Kidney (tissue), 14 donors: ENCODE data around the gene POR. TPM values are rescaled to one million over a fixed set of nuclear protein-coding genes. Genes with fewer than 3 reads are reported as not detected.

Experiments
- DNase-seq, 5 donors: peaks; one replicate each; pipeline ENCODE4 v3.0.0-alpha.2; 2013 to 2020
- FAIRE-seq: peaks from 2 replicates; lab custom pipeline; 2012; peaks lifted over from hg19 to GRCh38; lab: Jason Lieb, UNC
- H3K27ac ChIP-seq, 2 donors: one replicate each; pipeline ENCODE4 v1.7.0; 2013; ENCODE audit warnings: low read depth in 2 of 2, low read length in 2 of 2, inconsistent platforms in 1 of 2
- H3K27me3 ChIP-seq: one replicate; pipeline ENCODE4 v1.7.1; 2013; ENCODE audit warnings: low read length, inconsistent platforms; ENCODE audit not compliant: control insufficient read depth, insufficient read depth
- H3K36me3 ChIP-seq, 3 donors: one replicate each; pipeline versions ENCODE4 v1.7.0 to v1.7.1; 2013; ENCODE audit warnings: low read length in 3 of 3, control low read depth in 1 of 3, inconsistent platforms in 1 of 3; ENCODE audit not compliant: insufficient read depth in 3 of 3, control insufficient read depth in 2 of 3
- H3K4me1 ChIP-seq, 3 donors: one replicate each; pipeline versions ENCODE4 v1.7.0 to v1.7.1; 2013; ENCODE audit warnings: low read length in 3 of 3, inconsistent platforms in 1 of 3, low read depth in 1 of 3; ENCODE audit not compliant: control insufficient read depth in 2 of 3, insufficient read depth in 2 of 3
- H3K4me3 ChIP-seq, 3 donors: one replicate each; pipeline versions ENCODE4 v1.7.0 to v1.8.1; 2013; ENCODE audit warnings: low read length in 3 of 3, control low read depth in 1 of 3, inconsistent platforms in 1 of 3
- H3K9ac ChIP-seq, 3 donors: one replicate each; pipeline versions ENCODE4 v1.7.0 to v1.7.1; 2013; ENCODE audit warnings: low read length in 3 of 3, control low read depth in 1 of 3, inconsistent platforms in 1 of 3
- H3K9me3 ChIP-seq, 3 donors: one replicate each; pipeline versions ENCODE4 v1.7.0 to v1.7.1; 2013; ENCODE audit warnings: low read length in 3 of 3, control low read depth in 1 of 3, inconsistent platforms in 1 of 3; ENCODE audit not compliant: control insufficient read depth in 2 of 3, insufficient read depth in 1 of 3
- CTCF ChIP-seq: IDR thresholded peaks from 3 replicates; pipeline ENCODE4 v1.5.1; 2012; ENCODE audit warnings: mild to moderate bottlenecking, moderate library complexity, borderline replicate concordance; ENCODE audit not compliant: insufficient read depth; ENCODE audit errors: extremely low read depth
- intact Hi-C: fragments of 100-400 bp; cut with DNase I; formaldehyde crosslinking; loops from one replicate; pipeline ENCODE4 v1.11.1; 2022
- polyA plus RNA-seq: library from polyadenylated mRNA; stranded (reverse); fragments of 350-450 nt; fragmentation: Illumina TruSeq; extraction: RNeasy Lipid Tissue Mini Kit (QIAGEN cat#74804); gene quantifications from one replicate; pipeline ENCODE4 v1.2.3, GENCODE V29; 2014; ENCODE audit warnings: low read depth, low replicate concordance; ENCODE audit not compliant: insufficient read depth
- total RNA-seq: library from RNA; stranded (reverse); fragmentation: NEBNext Ultra II Directional; extraction: Animal tissue kit (Norgen Biotek cat#: 25700); gene quantifications from one replicate; pipeline ENCODE4 v1.2.1, GENCODE V29; 2021
- donor health status: control.
- donor health status: control.
- donor health status: control.
- donor health status: control.
- donor health status: control.
- donor health status: DM: yes; HTN: yes; CAD: no.
- donor health status: Normal renal cell carcinoma (clear cell type).

Gene POR
- total and polyA plus RNA-seq, 2 donors from 2014 or later = 122 to 130 TPM

GRCh38 chr7:75916259-75916658, 1.3 kb downstream of the POR start:
- H3K27ac ChIP-seq = peak overlapping the region; percentile 4 to 19
- peaks cover 0 to 11% (median 10%) of the 10 kb centered on the region in 3 donors for H3K4me1 ChIP-seq
- H3K4me3 ChIP-seq = peak overlapping the region in 2 of 3 donors; percentile 83 to 92

GRCh38 chr7:75916685-75917634, 2.0 kb downstream of the POR start:
- no peak for TF ChIP-seq CTCF
- Histone ChIP-seq H3K27ac (peak overlapping the region in 1 of 2 donors; percentile 20), H3K27me3 (no peaks in the 10 kb centered on the region), H3K9me3 (no peaks in the 10 kb centered on the region), H3K4me3 (peak overlapping the region in 2 of 3 donors; percentile 83 to 92), H3K9ac (peak overlapping the region in 1 of 3 donors; percentile 88), H3K4me1 (peaks cover 0 to 14% (median 11%) of the 10 kb centered on the region in 3 donors), H3K36me3 (no peaks in the 10 kb centered on the region)
- FAIRE-seq = no peak
- no peak for DNase-seq
- intact Hi-C loops = loop anchor here (5.0 kb wide), 1 partner anchor 40 kb away; no protein-coding TSS in a partner anchor

More at GRCh38 chr7:75916259-75916658, 1.3 kb downstream of the POR start:
- H3K27me3 ChIP-seq = no peaks in the 10 kb centered on the region
- intact Hi-C loops = loop anchor here (5.0 kb wide), 1 partner anchor 41 kb away; no protein-coding TSS in a partner anchor
- FAIRE-seq (no peak), DNase-seq (no peak)
- H3K36me3 ChIP-seq = no peaks in the 10 kb centered on the region
- peak overlapping the region in 2 of 3 donors; percentile 41 to 88 for H3K9ac ChIP-seq
- TF ChIP-seq CTCF = no peak
- no peaks in the 10 kb centered on the region for H3K9me3 ChIP-seq

- Histone ChIP-seq H3K4me1 (peaks cover 0 to 23% (median 12%) of the 10 kb centered on the region in 3 donors), H3K27ac (peak overlapping the region in 1 of 2 donors; percentile 27), H3K4me3 (no peak overlapping the region), H3K36me3 (peaks cover 0 to 5% (median 0%) of the 10 kb centered on the region in 3 donors), H3K9me3 (no peaks in the 10 kb centered on the region), H3K27me3 (no peaks in the 10 kb centered on the region), H3K9ac (no peak overlapping the region)
- intact Hi-C loops = no loop called here
- FAIRE-seq (no peak), DNase-seq (peak in 1 of 5 donors; percentile 15)
- no peak for TF ChIP-seq CTCF
Observed at GRCh38 chr7:75920431-75921161, 5.6 kb downstream of the POR start.
